Measurements from ENCODE around the gene SPG7. TPM values are rescaled to one million over a fixed set of nuclear protein-coding genes. Genes with fewer than 3 reads are reported as not detected.
A peak's percentile ranks its signal among the peaks of the same experiment; 100 is the strongest.

SPG7 gene
- total and polyA plus RNA-seq, 9 of the 15 experiments (the other 6 are each of a cell fraction or from before 2014, with no cell fraction given): 5.8 to 89.1 (median 49.4) TPM

DNA sequence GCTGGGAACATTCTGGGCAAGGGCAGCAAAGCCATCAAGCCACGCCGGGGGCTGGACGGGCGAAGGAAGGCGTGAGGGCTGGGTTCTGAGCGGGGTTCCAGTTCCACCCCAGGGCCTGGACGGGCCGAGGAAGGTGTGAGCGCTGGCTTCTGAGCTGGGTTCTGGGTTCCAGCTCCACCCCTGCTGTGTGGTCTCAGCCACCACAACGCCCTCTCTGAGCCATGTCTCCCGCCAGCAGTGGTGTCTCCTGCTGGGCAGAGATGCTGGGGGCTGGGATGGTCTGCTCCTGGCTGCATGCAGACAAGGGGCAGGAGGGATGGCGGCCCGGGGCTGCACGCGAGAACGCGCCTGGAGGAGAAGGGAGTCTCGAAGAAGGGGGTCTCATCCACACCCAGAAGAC lies 63.4 kb downstream of the SPG7 start (continued):
- TF ChIP-seq, protein P1, sequence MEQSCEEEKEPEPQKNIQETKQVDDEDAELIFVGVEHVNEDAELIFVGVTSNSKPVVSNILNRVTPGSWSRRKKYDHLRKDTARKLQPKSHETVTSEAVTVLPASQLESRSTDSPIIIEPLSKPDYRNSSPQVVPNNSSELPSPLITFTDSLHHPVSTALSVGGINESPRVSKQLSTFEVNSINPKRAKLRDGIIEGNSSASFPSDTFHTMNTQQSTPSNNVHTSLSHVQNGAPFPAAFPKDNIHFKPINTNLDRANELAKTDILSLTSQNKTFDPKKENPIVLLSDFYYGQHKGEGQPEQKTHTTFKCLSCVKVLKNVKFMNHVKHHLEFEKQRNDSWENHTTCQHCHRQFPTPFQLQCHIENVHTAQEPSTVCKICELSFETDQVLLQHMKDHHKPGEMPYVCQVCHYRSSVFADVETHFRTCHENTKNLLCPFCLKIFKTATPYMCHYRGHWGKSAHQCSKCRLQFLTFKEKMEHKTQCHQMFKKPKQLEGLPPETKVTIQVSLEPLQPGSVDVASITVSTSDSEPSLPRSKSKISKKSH (CRISPR knock-in tag; IDR thresholded peaks at IDR 0.05): no peak
- 0 out of 2 replicates have a peak, but pooled peaks have one; percentile 23 for TF ChIP-seq CBX1 (IDR thresholded peaks at IDR 0.05; ENCODE audit: low read depth)
- peak; percentile 78 for TF ChIP-seq BCOR (IDR thresholded peaks at IDR 0.05)
- no peak for TF ChIP-seq RBM22 (IDR thresholded peaks at IDR 0.05; ENCODE audit: low read depth, low read length, poor library complexity, severe bottlenecking)
- TF ChIP-seq PCBP1 (IDR thresholded peaks at IDR 0.05; ENCODE audit: low read depth, low read length, poor library complexity, severe bottlenecking): peak; percentile 7
- TF ChIP-seq, protein P2, sequence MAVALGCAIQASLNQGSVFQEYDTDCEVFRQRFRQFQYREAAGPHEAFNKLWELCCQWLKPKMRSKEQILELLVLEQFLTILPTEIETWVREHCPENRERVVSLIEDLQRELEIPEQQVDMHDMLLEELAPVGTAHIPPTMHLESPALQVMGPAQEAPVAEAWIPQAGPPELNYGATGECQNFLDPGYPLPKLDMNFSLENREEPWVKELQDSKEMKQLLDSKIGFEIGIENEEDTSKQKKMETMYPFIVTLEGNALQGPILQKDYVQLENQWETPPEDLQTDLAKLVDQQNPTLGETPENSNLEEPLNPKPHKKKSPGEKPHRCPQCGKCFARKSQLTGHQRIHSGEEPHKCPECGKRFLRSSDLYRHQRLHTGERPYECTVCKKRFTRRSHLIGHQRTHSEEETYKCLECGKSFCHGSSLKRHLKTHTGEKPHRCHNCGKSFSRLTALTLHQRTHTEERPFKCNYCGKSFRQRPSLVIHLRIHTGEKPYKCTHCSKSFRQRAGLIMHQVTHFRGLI (CRISPR knock-in tag; IDR thresholded peaks at IDR 0.05): no peak
- TF ChIP-seq, protein P3, sequence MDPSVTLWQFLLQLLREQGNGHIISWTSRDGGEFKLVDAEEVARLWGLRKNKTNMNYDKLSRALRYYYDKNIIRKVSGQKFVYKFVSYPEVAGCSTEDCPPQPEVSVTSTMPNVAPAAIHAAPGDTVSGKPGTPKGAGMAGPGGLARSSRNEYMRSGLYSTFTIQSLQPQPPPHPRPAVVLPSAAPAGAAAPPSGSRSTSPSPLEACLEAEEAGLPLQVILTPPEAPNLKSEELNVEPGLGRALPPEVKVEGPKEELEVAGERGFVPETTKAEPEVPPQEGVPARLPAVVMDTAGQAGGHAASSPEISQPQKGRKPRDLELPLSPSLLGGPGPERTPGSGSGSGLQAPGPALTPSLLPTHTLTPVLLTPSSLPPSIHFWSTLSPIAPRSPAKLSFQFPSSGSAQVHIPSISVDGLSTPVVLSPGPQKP (CRISPR knock-in tag; IDR thresholded peaks at IDR 0.05): no peak
